HL-60 (cell line): Measurements from ENCODE around the gene LRP1B.

Source experiments
- CTCF ChIP-seq: IDR thresholded peaks from one replicate; pipeline ENCODE4 v1.5.1; 2011; ENCODE audit warnings: low read length, control low read depth, inconsistent platforms; ENCODE audit not compliant: insufficient read depth
- GABPA ChIP-seq: IDR thresholded peaks from 2 replicates; pipeline ENCODE4 v1.6.1; 2012; ENCODE audit warnings: low read depth
- POLR2AphosphoS5 ChIP-seq: IDR thresholded peaks from 2 replicates; pipeline ENCODE4 v1.6.1; 2012; ENCODE audit warnings: low read depth
- REST ChIP-seq: IDR thresholded peaks from 2 replicates; pipeline ENCODE4 v1.6.1; 2012; ENCODE audit warnings: low read depth; ENCODE audit not compliant: insufficient replicate concordance
- SPI1 ChIP-seq: IDR thresholded peaks from 2 replicates; pipeline ENCODE4 v1.6.1; 2012; ENCODE audit warnings: low read depth, mild to moderate bottlenecking, borderline replicate concordance

- TF ChIP-seq CTCF (no peak), SPI1 (no peak), GABPA (no peak), POLR2AphosphoS5 (no peak), REST (no peak)
Observed at GRCh38 chr2:141508806-141509595, 621.8 kb downstream of the LRP1B start.
